ENCODE measurements around the gene STAG3. TPM values are rescaled to one million over a fixed set of nuclear protein-coding genes. Genes with fewer than 3 reads are reported as not detected.
"Not testable (repeated sequence)": the region's sequence is repeated elsewhere in the genome, so short reads cannot be mapped to it uniquely, and the experiment has no call there.

Gene STAG3
- total and polyA plus RNA-seq, 3 donors from 2014 or later: 105 to 281 (median 224) TPM

- 89 to 95% methylated on average over 13 of the region's 13 CpGs for WGBS, 2 donors
- no peak overlapping the region for H3K27ac ChIP-seq
- H3K9me3 ChIP-seq: no peaks in the 10 kb centered on the region
- H3K4me1 ChIP-seq: no peaks in the 10 kb centered on the region
- H3K36me3 ChIP-seq (ENCODE audit: low read depth, missing control alignments): no peaks in the 10 kb centered on the region
- no peaks in the 10 kb centered on the region for H3K27me3 ChIP-seq
- TF ChIP-seq POLR2A (IDR thresholded peaks at IDR 0.05) (no peak), CTCF (IDR thresholded peaks at IDR 0.05) (no peak)
- DNase-seq: no peak
- intact Hi-C loops (cut with DNase I; ENCODE audit: low total_unique reads): no loop called here
- H3K4me3 ChIP-seq: no peak overlapping the region
Observed at GRCh38 chr7:100222445-100223132, 44.9 kb downstream of the STAG3 start.

GRCh38 chr7:100223376-100223927, 45.7 kb downstream of the STAG3 start:
- intact Hi-C loops (cut with DNase I; ENCODE audit: low total_unique reads); H3K36me3 ChIP-seq (ENCODE audit: low read depth, missing control alignments): not testable (repeated sequence)
- WGBS, 2 donors: 95 to 100% methylated on average over 1 to 17 of the region's 17 CpGs

GRCh38 chr7:100224891-100225290, 47.2 kb downstream of the STAG3 start:
- H3K27me3 ChIP-seq; intact Hi-C loops (cut with DNase I; ENCODE audit: low total_unique reads); H3K4me3 ChIP-seq; DNase-seq; H3K27ac ChIP-seq; H3K36me3 ChIP-seq (ENCODE audit: low read depth, missing control alignments); H3K9me3 ChIP-seq; H3K4me1 ChIP-seq: not testable (repeated sequence)
- 81 to 100% methylated on average over 2 to 6 of the region's 6 CpGs for WGBS, 2 donors

More at GRCh38 chr7:100223376-100223927, 45.7 kb downstream of the STAG3 start:
- DNase-seq, H3K4me3 ChIP-seq, H3K9me3 ChIP-seq, H3K27ac ChIP-seq, H3K4me1 ChIP-seq, H3K27me3 ChIP-seq: not testable (repeated sequence)

GRCh38 chr7:100234660-100235317, 57.1 kb downstream of the STAG3 start:
- H3K9me3 ChIP-seq; DNase-seq; intact Hi-C loops (cut with DNase I; ENCODE audit: low total_unique reads); H3K27me3 ChIP-seq; H3K36me3 ChIP-seq (ENCODE audit: low read depth, missing control alignments); H3K27ac ChIP-seq; H3K4me1 ChIP-seq; H3K4me3 ChIP-seq: not testable (repeated sequence)
- WGBS, 2 donors: 80 to 86% methylated on average over 8 of the region's 8 CpGs

DNA sequence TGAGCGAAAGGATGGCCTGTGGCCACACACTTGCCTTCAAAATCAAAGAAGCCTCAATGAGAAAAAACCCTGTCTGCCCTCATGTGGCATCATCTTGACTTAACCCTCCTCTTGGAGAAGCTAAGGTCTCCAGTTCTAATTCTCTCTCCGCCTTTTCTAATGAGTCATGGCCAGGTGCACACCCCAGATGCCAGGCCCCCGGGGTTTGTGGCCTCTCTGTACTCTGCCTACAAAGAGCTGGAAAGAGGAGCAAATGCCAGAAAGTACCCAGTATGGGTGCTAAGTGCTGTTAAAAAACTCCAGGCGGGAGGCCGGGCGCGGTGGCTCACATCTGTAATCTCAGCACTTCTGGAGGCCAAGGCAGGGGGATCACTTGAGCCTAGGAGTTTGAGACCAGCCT, 62.3 kb downstream of the STAG3 start:
- DNase-seq; H3K4me1 ChIP-seq; H3K36me3 ChIP-seq (ENCODE audit: low read depth, missing control alignments); H3K4me3 ChIP-seq; H3K27ac ChIP-seq; intact Hi-C loops (cut with DNase I; ENCODE audit: low total_unique reads); H3K9me3 ChIP-seq; H3K27me3 ChIP-seq: not testable (repeated sequence)
- 96 to 98% methylated on average over 7 of the region's 7 CpGs for WGBS, 2 donors

- H3K27ac ChIP-seq; DNase-seq; H3K36me3 ChIP-seq (ENCODE audit: low read depth, missing control alignments); H3K9me3 ChIP-seq; H3K4me3 ChIP-seq; intact Hi-C loops (cut with DNase I; ENCODE audit: low total_unique reads); H3K27me3 ChIP-seq; H3K4me1 ChIP-seq: not testable (repeated sequence)
- 73 to 85% methylated on average over 11 to 12 of the region's 12 CpGs for WGBS, 2 donors
Observed at GRCh38 chr7:100243385-100243784, 65.7 kb downstream of the STAG3 start.

GRCh38 chr7:100244988-100245605, 67.4 kb downstream of the STAG3 start:
- H3K4me3 ChIP-seq; H3K27me3 ChIP-seq; H3K9me3 ChIP-seq; H3K36me3 ChIP-seq (ENCODE audit: low read depth, missing control alignments); DNase-seq; intact Hi-C loops (cut with DNase I; ENCODE audit: low total_unique reads); H3K27ac ChIP-seq; H3K4me1 ChIP-seq: not testable (repeated sequence)
- WGBS, 2 donors: 72 to 79% methylated on average over 9 of the region's 9 CpGs

DNA sequence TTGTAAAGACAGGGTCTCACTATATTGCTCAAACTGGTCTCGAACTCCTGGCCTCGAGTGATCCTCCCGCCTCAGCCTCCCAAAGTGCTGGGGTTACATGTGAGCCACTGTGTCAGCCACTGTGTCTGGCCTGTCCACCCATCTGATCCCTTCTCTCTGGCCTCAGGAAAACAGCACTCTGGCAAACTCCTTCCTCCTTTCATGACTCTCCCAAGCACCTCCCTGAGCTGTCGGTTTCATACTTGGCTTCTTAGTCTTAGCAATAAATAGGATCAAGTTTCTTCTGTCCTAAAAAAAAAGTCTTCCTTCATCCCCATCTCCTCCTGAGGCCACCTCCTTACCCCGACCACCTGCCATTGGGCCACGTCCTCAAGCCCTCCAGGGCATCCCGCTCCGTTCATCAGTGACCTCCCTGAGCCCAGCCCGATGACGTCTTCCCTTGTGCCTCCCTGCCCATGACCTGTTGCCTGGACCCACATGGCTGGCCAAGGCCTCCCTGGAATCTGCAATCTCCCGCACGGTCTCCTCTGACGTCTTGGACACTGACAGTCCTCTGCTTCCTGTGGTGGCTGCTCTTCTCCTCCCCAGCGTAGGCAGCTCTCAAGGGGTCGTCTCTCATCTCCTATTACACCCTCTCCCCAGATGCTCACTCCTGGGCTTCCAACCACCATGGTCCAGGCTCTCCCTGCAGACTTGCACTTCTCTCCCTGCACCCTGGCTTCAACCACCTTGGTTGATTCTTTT, 68.6 kb downstream of the STAG3 start:
- H3K27ac ChIP-seq: not testable (repeated sequence)

DNA sequence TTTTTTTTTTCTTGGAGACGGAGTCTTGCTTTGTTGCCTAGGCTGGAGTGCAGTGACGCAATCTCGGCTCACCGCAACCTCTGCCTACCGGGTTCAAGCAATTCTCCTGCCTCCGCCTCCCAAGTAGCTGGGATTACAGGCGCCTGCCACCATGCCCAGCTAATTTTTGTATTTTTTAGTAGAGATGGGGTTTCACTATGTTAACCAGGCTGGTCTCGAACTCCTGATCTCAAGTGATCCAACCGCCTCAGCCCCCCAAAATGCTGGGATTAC, 69.1 kb downstream of the STAG3 start:
- H3K36me3 ChIP-seq (ENCODE audit: low read depth, missing control alignments); H3K4me3 ChIP-seq; H3K4me1 ChIP-seq; intact Hi-C loops (cut with DNase I; ENCODE audit: low total_unique reads); DNase-seq; H3K9me3 ChIP-seq; H3K27me3 ChIP-seq; H3K27ac ChIP-seq: not testable (repeated sequence)
- WGBS, 2 donors: 95 to 98% methylated on average over 7 to 9 of the region's 9 CpGs

More for the DNA sequence above, 68.6 kb downstream of the STAG3 start:
- H3K4me1 ChIP-seq; H3K4me3 ChIP-seq; DNase-seq; H3K36me3 ChIP-seq (ENCODE audit: low read depth, missing control alignments); H3K9me3 ChIP-seq; H3K27me3 ChIP-seq; intact Hi-C loops (cut with DNase I; ENCODE audit: low total_unique reads): not testable (repeated sequence)
- WGBS, 2 donors: 76 to 78% methylated on average over 15 of the region's 15 CpGs
